NB4 (cell line): ENCODE measurements around the gene PSD4.

Experiments used
- MYC ChIP-seq: IDR thresholded peaks from 2 replicates; pipeline ENCODE4 v1.6.1; 2011; ENCODE audit warnings: low read depth, low read length
- POLR2A ChIP-seq: IDR thresholded peaks from 2 replicates; pipeline ENCODE4 v1.6.1; 2011; ENCODE audit warnings: mild to moderate bottlenecking; ENCODE audit not compliant: insufficient read length; ENCODE audit errors: extremely low read depth
- TF ChIP-seq, protein P1 (sequence below): IDR thresholded peaks from one replicate; pipeline ENCODE4 v1.5.1; 2012; ENCODE audit warnings: low read depth, low read length
- TF ChIP-seq, protein P2 (sequence below): IDR thresholded peaks from 2 replicates; pipeline ENCODE4 v1.6.1; 2011; ENCODE audit warnings: low read depth, low read length

DNA sequence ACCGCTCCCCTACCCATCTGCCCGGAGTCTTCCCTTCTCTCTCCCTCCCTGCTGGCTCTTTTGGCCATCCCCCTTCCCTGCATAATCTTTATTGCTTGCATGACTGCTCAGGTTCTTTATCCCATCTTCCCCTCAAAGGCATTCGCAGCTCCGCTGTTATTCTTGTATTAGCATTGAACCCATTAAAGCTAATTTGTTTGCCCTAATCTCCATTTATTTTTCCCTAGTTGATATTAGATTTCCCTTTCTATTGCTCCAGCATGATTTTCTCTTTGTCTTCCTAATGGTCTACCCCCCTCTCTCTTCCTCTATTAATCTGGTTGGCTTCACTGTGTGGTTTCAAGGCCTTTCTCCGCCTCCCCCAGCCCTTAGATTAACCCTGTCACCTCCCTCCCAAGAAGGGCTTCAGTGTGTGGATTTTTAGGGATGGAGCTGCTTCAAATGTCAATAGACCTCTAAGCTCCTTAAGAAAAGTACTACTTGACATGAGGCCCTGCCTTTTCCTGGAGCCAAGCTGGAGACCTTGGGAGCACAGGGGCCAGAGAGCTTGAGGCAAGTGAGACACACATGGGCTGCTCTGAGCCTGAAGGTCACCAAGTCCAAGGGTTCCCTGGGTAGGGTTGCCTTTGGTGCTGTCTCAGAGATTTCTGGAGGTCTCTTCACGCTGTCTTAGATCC lies 84.8 kb downstream of the PSD4 start:
- TF ChIP-seq, protein P1, sequence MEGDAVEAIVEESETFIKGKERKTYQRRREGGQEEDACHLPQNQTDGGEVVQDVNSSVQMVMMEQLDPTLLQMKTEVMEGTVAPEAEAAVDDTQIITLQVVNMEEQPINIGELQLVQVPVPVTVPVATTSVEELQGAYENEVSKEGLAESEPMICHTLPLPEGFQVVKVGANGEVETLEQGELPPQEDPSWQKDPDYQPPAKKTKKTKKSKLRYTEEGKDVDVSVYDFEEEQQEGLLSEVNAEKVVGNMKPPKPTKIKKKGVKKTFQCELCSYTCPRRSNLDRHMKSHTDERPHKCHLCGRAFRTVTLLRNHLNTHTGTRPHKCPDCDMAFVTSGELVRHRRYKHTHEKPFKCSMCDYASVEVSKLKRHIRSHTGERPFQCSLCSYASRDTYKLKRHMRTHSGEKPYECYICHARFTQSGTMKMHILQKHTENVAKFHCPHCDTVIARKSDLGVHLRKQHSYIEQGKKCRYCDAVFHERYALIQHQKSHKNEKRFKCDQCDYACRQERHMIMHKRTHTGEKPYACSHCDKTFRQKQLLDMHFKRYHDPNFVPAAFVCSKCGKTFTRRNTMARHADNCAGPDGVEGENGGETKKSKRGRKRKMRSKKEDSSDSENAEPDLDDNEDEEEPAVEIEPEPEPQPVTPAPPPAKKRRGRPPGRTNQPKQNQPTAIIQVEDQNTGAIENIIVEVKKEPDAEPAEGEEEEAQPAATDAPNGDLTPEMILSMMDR, result no peak
- TF ChIP-seq MYC (no peak), POLR2A (no peak)
- TF ChIP-seq, protein P2, sequence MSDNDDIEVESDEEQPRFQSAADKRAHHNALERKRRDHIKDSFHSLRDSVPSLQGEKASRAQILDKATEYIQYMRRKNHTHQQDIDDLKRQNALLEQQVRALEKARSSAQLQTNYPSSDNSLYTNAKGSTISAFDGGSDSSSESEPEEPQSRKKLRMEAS, result no peak
